Measurements from ENCODE around the gene NCMAP.
A peak's percentile ranks its signal among the peaks of the same experiment; 100 is the strongest.
"Not testable (repeated sequence)": the region's sequence is repeated elsewhere in the genome, so short reads cannot be mapped to it uniquely, and the experiment has no call there.

NCMAP gene

GRCh38 chr1:24516506-24516905, 39.4 kb upstream of the NCMAP start:
- ChIA-PET POLR2A (ENCODE audit: low non-redundant PET) (interaction anchor here (0.9 kb wide), 1 partner anchor 13 kb away, joined by 4 read pairs; no protein-coding TSS in a partner anchor), CTCF (interaction anchor here (0.6 to 1.7 kb wide), 4 partner anchors 11 to 1777 kb away, joined by 3 to 9 read pairs (median 4); no protein-coding TSS in a partner anchor)
- peak overlapping the region; percentile 79 for H3K27ac ChIP-seq
- DNase-seq (ENCODE audit: low spot score): no peak
- no peak for TF ChIP-seq CTCF (conservative IDR thresholded peaks at IDR 0.05; ENCODE audit: low read depth)

GRCh38 chr1:24517898-24518297, 38.0 kb upstream of the NCMAP start:
- ChIA-PET CTCF (interaction anchor here (1.5 to 1.7 kb wide), 2 partner anchors 23 to 127 kb away, joined by 3 to 5 read pairs; no protein-coding TSS in a partner anchor), POLR2A (ENCODE audit: low non-redundant PET) (no interaction called here)
- no peak for DNase-seq (ENCODE audit: low spot score)
- TF ChIP-seq CTCF (conservative IDR thresholded peaks at IDR 0.05; ENCODE audit: low read depth): no peak
- no peak overlapping the region for H3K27ac ChIP-seq

GRCh38 chr1:24520282-24520681, 35.6 kb upstream of the NCMAP start:
- CTCF ChIA-PET; DNase-seq (ENCODE audit: low spot score); H3K27ac ChIP-seq; POLR2A ChIA-PET (ENCODE audit: low non-redundant PET): not testable (repeated sequence)

- no peak for TF ChIP-seq CTCF (conservative IDR thresholded peaks at IDR 0.05; ENCODE audit: low read depth)
- ChIA-PET CTCF (interaction anchor here (0.7 kb wide), 1 partner anchor 83 kb away, joined by 3 read pairs; no protein-coding TSS in a partner anchor), POLR2A (ENCODE audit: low non-redundant PET) (no interaction called here)
- no peak for DNase-seq (ENCODE audit: low spot score)
- H3K27ac ChIP-seq: no peak overlapping the region
Measured at GRCh38 chr1:24525606-24526005, 30.3 kb upstream of the NCMAP start.

GRCh38 chr1:24526045-24526444, 29.8 kb upstream of the NCMAP start:
- H3K27ac ChIP-seq: no peak overlapping the region
- ChIA-PET POLR2A (ENCODE audit: low non-redundant PET) (no interaction called here), CTCF (interaction anchor here (0.6 kb wide), 1 partner anchor 293 kb away, joined by 6 read pairs; no protein-coding TSS in a partner anchor)
- DNase-seq (ENCODE audit: low spot score): no peak
- no peak for TF ChIP-seq CTCF (conservative IDR thresholded peaks at IDR 0.05; ENCODE audit: low read depth)

- DNase-seq (ENCODE audit: low spot score): no peak
- H3K27ac ChIP-seq: no peak overlapping the region
- ChIA-PET POLR2A (ENCODE audit: low non-redundant PET) (no interaction called here), CTCF (interaction anchor here (0.6 to 1.0 kb wide), 3 partner anchors 11 to 1098 kb away, joined by 3 to 6 read pairs (median 4); no protein-coding TSS in a partner anchor)
- peak; percentile 14 for TF ChIP-seq CTCF (conservative IDR thresholded peaks at IDR 0.05; ENCODE audit: low read depth)
Measured at GRCh38 chr1:24526940-24527542, 28.8 kb upstream of the NCMAP start.

- POLR2A ChIA-PET (ENCODE audit: low non-redundant PET): no interaction called here
Measured at GRCh38 chr1:24528744-24529143, 27.1 kb upstream of the NCMAP start.

GRCh38 chr1:24529292-24529691, 26.6 kb upstream of the NCMAP start:
- H3K27ac ChIP-seq; CTCF ChIA-PET; DNase-seq (ENCODE audit: low spot score); POLR2A ChIA-PET (ENCODE audit: low non-redundant PET): not testable (repeated sequence)

More at GRCh38 chr1:24528744-24529143, 27.1 kb upstream of the NCMAP start:
- DNase-seq (ENCODE audit: low spot score): no peak
- H3K27ac ChIP-seq: no peak overlapping the region
- no peak for TF ChIP-seq CTCF (conservative IDR thresholded peaks at IDR 0.05; ENCODE audit: low read depth)
- CTCF ChIA-PET: no interaction called here
